LHCN-M2 (cell line): ENCODE data around the gene HEPHL1. TPM values are rescaled to one million over a fixed set of nuclear protein-coding genes. Genes with fewer than 3 reads are reported as not detected.
A peak's percentile ranks its signal among the peaks of the same experiment; 100 is the strongest.

Experiments used
- DNase-seq: peaks from one replicate; pipeline ENCODE4 v3.0.0-alpha.2; 2012; ENCODE audit warnings: low read depth
- total RNA-seq: library from RNA; depleted of rRNA; stranded (reverse); fragments of >200 nt; gene quantifications from 2 replicates; pipeline ENCODE4 v1.2.3, GENCODE V29; 2014

The HEPHL1 gene
- total RNA-seq, 1 experiment from 2014 or later, result not detected

DNA sequence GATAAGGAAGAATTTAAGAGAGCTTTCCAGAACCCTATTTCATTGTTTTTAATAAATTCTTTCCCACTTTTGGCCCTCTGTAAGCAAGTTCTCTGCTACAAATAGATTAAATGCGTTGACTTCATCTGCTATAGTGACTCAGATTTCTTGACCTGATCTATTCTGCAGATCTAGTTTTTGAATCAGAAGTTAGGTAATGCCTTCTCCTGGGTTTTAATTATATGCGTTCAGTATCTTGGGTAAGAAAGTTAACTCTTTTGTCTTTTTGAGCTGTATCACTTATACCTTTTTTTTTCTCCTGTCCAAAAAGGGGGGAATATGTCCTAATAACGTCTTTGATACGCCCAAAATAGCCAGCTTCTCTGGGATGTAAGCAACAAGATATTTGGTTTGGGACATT is 2.4 kb upstream of the HEPHL1 start:
- no peak for DNase-seq

DNA sequence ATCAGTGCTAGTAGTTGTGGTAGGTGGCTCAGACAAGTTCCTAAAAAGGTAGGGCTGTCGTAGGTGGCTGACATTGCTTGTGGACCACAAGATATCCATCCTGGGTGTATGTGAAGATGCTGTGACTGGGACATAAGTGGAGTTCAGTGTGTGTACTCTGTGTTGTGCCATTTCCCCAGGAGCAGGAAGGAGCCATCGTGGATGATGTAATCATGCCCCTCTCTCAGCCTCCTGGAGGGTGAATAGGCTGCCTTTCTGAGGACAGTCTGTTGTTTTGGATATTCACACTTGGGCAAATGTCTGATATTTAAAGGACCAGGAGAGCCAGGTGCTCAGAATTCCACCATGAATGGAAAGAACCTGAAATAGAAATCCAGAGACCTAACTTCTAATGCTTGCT is 2.7 kb downstream of the HEPHL1 start:
- no peak for DNase-seq

DNA sequence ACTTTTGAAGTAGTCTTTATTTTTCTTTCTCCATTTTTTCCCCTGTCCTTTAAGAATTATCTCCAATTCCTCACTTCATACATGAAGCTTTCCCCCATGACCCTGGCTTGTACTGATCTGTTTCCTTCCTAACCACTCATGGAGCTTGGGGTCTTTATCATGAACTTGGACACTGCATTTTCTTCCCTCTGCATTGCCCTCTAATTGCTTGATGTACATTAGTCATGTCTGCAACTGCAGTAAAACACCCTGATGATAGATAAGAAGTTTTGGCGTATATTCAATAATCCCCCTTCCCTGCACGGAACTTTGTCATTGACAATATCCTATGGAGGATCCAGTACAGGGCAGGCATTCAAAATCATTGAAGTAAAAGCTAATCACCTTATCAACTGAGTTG is 3.4 kb downstream of the HEPHL1 start:
- DNase-seq, result no peak

DNA sequence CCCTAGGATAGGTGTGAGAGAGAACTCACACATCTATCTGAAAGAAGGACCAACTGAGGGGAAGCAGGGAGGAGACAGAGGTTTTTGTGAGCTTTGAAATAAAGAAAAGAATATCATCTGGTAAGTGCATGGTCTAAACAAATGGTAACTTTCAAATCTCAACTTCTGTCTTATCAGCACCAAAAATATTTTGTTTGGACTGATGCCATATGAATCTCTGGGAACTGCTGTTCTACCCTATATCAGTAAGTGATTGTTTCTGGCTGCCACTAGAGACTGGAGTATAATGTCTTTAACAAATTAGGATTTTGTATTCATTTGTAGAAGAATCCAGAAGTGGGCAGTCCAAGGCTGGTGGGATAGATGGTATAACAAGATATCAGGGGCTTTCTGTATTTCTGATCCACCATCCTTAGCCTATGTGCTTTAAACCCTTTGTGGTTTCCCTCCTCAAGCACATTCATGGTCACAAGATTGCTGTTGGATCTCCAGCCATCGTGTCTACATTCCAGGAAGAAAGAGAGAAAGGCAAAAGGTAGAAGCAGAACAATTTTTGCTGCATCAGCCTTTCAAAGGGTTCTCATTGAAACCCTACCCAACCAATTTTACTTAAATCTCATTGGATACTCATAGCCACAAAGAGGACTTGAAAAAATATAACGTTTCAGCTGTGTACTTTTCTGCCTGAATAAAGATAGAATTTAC is 4.7 kb downstream of the HEPHL1 start:
- DNase-seq, result no peak

DNA sequence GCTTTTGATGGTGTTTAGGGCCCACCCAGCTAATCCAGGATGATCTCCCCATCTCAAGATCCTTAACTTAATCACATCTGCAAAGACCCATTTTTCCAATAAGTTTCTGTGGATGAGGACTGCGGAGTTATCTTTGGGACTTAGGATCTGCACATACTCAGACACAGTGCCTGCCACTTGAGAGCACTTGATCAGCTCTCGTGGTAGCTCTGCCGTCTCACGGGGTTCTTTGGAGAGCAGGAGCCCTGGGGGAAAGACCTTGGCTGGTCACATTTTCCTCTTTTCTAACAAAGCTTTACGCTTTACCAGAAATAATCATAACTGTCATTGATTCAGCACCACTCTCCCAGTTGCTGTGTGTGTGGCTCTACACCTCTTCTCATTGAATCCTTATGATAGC is 6.1 kb downstream of the HEPHL1 start:
- no peak for DNase-seq

DNA sequence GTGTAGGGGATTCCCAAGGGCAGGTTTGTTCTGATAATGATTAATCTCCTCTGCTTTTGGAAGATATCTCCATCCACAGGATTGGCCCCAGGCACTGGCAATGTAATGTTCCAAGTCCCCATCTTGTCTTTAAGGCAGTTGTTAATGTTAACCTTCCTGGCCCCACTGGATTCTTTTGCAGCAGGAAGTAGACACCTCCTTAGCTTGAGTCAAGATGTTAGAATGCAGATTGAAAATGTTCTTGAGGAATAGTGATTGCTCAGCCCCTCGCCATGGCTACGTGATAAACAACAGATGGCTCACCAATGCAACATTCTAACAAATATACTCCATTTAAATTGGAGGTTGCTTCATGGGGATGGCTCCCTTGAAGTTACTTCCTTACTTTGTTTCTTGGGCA is 7.3 kb downstream of the HEPHL1 start:
- peak; percentile 42 for DNase-seq

DNA sequence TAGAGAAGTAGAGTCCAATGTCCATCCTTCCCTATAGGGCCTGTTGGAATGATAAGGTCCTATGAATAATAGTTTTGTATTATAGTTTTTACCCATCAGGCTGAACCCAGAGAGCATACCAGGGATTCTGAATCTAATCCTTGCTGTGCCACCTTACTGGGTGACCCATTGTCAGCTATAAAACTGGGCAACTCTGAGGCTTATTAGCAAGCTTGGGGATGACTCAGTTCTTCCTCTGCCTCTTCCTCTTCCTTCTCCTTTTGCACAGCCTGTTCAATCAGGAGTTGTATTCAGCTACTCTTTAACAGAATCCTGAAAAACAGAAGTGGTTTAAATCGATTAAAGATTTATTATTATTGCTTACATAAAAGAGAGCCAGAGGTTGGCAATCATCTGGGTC is 8.9 kb downstream of the HEPHL1 start:
- DNase-seq, result no peak

DNA sequence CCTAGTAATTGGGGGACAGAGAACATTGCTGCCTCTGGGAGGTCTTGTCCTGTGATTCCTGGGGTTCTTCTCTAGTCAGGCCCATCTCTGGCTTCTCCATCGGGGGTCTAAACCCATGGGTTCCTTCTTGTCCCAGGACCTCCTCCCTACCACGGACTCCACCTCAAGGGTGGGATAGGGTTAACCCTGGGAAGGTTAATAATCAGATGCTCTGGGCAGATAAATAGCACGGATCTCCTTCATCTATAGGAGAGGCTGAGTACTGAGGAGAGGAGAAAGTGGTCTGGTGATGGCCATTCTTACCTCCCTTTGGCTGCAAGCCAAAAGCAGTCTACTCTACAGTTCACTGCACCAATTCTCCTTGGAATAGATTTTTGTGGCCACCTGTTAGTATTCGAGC is 10.5 kb downstream of the HEPHL1 start:
- no peak for DNase-seq

DNA sequence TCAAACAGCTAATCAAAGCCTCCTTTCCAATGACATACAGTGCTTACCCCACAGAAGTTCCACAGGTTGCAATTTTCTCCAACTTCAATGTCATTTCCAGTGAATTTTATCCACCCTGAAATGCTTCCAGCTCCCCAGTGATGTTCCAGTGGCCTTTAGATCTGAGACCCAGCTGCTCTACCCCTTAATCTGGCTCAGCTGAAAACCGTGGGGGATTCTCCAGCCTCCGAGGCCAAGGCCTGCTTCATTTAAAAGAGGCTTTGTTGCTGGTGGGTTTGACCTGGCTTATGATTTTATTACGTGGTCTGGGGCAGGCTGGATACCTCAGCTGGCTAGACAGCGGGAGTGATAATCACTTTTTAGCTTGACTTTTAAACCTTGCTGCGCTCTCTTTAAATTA is 10.9 kb downstream of the HEPHL1 start:
- no peak for DNase-seq

DNA sequence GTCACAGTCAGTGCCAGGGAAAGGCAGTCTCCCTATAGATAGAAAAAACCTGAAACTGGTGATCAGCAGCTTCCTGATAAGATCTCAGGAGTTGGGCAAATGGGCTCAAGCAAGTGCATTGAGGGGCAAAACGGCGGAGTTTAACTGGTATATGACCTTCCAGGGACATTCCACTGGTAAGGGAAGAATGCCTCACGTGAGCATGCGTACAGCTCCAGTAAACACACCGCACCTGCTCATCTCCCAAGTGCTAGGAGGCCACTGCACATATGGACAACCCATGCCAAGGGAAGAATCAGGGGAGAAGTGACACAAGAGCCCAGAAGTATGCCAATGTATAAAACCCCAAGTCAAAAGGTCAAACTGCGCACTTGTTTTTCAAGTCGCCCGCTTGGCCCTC is 11.6 kb downstream of the HEPHL1 start:
- no peak for DNase-seq

DNA sequence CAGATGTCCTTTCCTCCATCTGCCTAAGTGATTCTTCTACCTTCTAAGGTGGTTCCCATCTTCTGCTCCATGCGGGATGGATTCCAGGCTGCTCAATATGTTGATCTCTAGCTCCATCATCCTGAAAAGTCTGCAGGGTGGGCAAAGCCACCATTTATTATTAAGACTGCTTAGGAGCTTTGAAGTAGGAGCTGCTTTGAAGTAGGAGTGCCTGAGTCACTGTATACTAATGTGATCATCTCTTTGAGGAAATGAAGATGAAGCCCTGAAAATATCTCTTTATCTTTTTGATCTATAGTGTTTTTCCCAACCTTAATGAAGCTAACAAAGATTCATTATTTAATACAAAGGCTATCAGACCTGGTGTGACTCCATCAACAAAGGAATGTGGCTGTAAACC is 13.1 kb downstream of the HEPHL1 start:
- DNase-seq, result no peak

DNA sequence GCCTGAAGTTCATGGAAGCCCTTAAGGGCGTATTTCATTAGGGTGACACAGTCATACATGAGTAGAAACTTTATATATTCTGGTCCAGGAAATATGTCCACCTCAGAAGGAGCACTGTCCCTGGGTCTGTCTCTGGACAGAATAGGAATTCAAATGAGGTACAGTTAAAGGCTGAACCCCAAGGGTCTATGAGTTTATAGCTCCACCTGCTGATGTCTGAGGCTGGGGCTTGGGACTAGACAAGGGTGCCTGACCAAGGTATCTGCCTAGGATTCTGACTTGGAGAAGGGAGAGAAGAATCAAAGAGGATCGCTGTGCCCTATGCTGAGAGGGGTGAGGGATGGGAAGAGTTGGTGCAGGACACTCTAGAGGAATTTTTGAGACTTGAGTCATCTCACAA is 14.9 kb downstream of the HEPHL1 start:
- DNase-seq, result no peak

DNA sequence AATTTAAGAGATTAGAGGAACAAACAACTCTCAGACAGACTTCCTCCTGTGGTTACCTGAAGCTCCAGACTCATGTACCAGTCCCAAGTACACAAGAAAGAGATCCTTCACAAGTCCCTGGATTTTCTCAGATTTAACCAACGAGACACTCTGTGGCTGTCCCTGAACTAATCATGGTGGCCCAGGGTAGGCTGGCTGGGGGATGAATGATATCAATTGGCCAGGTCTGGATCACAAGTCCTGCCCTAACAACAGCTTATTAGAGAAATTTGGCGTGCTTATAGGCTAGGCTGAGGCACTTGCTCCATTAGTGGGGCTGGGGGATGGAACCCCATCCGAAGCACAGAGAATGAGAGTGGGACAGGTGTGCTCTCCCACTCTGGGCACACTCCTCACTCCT is 22.1 kb downstream of the HEPHL1 start:
- no peak for DNase-seq

DNA sequence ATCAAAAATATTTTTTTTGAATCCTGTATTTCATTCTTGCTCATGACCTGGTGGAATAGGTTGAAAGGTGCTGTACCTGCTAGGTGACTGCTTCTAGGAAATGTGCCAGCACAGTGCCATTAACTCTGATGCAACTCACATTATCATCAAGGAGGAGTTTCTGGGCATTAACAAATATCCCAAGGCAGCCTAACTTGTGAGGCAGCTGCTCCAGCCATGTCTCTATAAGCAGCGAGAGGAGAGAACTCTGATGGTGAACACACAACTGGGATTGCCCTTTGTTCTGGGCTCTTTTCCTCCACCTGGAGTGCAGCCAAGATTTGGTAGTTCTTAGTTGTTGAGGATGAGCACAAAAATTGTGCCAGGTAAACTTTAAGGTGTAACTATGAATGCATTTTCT is 25.6 kb downstream of the HEPHL1 start:
- DNase-seq, result no peak

DNA sequence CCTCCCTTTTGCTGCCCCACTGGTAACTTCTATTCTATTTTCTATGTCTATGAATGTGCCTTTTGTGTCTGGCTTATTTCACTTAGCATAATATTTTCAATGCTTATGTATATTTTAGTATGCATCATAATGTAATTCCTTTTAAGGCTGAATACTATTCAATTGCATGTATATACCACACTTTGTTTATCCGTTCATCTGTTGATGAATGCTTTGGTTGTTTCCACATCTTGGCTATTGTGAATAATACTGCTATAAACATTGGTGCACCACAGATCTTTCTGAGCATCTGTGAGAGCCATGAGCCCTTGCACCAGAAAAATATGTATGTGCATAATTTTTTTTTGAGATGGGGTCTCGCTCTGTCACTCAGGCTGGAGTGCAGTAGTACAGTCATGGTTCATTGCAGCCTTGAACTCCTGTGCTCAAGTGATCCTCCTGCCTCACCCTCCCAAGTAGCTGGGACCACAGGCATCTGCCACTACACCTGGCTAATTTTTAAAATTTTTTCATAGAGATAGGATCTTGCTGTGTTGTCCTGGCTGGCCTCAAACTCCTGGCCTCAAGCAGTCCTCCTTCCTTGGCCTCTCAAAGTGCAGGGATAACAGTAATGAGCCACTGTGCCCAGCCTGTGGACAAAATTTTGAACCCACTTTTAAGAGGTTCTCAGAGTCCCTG is 27.0 kb downstream of the HEPHL1 start:
- DNase-seq, result no peak

DNA sequence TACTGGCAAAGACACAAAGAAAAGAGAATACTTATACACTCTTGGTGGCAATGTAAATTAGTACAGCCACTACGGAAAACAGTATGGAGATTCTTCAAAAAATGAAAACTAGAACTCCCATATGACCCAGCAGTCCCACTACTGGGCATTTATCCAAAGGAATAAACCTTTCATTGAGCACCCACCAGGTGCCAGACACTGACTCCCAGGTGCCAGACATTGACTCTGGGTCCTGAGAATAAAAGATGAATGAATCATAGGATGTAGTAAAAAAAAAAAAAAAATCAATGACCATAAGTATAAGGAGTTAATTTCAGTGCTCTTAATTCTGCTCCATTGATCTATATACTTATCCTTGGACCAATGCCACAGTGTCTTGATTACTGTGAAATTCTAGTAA is 28.2 kb downstream of the HEPHL1 start:
- DNase-seq, result no peak

DNA sequence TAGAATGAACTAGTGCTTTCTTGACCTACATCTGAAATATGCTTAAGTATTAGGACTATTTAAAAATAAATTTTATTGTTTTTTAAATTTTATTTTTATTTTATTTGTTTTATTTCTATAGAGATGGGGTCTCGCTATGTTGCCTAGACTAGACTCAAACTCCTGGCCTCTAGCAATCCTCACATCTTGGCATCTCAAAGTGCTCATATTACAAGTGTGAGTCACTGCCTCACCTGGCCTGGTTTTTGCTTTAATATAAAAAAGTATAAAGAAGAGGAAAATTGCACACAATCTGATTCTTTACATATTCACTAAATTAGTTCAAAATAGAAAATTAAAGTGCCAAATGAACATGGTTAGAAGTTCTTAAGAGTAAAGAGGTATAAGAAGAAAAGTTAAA is 37.5 kb downstream of the HEPHL1 start:
- no peak for DNase-seq

DNA sequence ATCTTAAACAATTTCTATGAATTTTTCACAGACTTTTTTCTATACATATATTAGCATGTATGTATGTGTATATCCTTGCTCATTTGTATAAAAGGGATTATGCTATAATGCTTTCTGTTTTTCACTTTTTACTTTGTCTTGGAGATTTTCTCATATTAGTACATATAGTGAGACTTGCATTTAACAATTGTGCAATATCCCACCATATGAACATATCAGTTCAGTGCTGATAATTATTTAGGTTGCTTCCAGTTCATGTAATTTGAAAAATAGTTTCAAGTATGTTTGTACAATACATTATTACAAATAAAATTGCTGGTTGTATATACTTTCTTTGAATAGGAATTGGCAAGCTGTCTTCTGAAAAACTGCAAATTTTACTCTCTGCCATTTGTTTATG is 37.9 kb downstream of the HEPHL1 start:
- DNase-seq, result no peak

DNA sequence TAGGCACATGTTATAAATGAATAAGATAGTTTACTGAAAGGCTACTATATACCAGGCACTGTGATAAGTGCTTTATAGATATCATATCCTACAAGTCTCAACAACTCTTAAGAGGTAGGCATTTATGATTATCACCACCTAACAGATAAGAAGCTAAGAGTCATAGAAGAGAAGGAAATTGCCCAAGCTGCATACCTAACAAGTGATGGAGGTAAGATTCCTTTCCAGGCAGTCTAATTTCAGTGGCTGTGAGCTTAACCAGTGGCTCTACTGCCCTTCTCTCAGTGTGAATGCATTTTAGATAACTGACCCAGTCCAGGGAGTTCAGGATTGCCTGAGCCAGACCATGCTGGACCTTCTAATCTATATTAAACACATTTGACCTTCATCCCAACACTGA is 39.2 kb downstream of the HEPHL1 start:
- no peak for DNase-seq

DNA sequence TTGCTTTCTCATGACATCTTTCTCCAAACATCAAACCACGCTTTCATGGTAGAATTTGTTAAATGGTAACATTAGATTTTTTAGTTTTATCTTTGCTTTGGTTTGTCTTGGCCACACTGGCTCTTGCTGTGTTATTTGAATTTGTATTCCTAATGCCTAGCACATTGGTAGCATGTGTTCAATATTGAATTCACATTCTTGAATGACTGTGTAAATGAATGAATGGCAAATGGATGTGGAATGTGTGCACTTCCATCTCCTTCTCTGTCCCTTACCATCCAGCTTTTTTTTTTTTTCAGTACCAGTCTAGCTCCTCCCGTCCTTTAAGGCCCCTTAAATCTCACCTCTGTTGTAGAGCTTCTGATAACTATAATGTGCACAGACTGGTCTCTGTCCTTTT is 41.2 kb downstream of the HEPHL1 start:
- DNase-seq, result no peak

DNA sequence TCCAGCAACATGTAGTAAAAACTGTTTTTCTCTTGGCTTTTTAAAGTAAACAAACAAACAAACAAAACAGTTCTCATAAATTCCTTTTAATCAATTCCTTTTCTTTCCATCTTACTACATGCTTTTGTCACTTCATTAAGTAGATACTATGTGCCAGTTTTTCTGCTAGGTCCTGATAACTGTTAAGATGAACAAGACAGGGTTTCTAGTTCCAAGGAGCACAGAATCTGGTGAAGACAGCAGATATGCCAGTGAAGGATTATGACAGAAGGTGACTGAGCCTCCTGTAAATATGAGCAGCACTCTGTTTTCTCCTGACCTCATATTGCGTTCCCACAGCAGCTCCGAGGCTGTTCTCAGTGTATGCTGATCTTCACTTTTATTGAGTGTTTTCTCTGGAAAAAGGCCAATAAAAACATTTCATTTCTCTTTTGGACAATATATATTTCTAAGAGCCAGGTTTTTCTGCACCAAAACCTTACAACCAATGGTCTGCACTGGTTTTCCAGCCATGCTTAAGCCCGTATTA is 45.8 kb downstream of the HEPHL1 start:
- DNase-seq, result peak; percentile 2

DNA sequence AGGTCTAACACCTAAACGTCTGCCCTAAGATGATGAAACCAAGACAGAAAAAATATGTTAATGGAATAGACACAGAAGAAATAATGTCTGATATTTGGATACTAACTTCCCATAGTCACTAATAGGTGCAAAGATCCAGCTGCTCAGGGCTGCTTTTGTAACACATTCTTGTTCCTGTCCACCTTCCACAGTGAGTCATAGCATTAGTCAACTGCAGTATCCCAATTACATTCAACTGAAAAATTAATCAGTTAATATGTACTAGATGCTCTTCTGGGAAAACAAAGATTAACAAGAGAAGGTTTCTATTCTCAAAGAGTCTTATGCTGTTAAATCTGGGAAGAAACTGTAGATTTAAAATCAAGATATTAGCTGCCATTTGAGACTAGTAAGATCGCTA is 47.6 kb downstream of the HEPHL1 start:
- no peak for DNase-seq

DNA sequence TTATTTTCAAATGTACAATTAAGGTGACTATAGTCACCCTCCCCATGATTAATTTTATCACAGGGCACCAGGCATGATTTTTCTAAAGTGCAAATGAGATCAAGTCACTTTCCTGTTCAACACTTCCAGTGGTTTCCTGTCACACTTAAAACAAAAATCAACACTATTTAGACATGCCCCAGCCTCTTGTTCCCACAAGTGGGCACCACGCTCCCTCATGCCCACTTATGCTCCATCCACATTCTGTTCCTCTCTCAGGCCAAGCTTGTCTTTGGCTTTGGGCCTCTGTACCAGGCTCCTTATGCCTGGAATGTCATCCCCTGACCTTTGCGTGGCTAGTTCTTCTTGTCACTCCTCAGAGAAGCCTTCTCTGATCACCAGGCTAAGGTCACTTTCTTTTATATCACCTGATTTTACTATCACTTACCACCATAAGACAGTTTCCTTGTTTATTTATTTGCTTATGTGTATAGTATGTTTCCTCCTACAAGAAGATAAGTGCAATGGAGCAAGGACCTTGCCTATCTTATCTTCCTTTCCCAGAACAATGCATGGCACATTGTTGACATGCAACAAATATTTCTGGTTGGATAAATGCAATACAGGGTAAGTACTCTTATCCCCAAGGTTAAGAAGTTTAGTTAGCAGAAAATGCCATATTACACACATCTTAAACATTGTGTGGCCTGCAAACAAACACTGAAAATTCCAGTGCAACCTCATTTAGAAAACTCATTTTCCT is 56.6 kb downstream of the HEPHL1 start:
- no peak for DNase-seq
